Measurements from ENCODE around the gene CYFIP2. TPM values are rescaled to one million over a fixed set of nuclear protein-coding genes. Genes with fewer than 3 reads are reported as not detected.

Gene CYFIP2
- total and polyA plus RNA-seq, 2 of the 8 experiments (the other 6 are each of a cell fraction or from before 2014, with no cell fraction given) = 45.1 to 80.6 TPM

GRCh38 chr5:157384971-157385709 is 119.2 kb downstream of the CYFIP2 start:
- Histone ChIP-seq H3K18ac (ENCODE audit: extremely low read depth, low read length) (no peak overlapping the region), H3K27me3 (replicated peaks in 1 of 4; ENCODE audit: control insufficient read depth in 3 of 4, extremely low read depth in 1 of 4, insufficient read depth in 3 of 4, low read length in 3 of 4) (no peaks in the 10 kb centered on the region), H2BK5ac (ENCODE audit: low read depth, low read length) (no peak overlapping the region), H3K56ac (replicated peaks; ENCODE audit: insufficient read length, low read depth, low read length) (no peak overlapping the region), H2AFZ (ENCODE audit: low read length) (no peak overlapping the region), H3K27ac (ENCODE audit: low read depth, low read length) (no peak overlapping the region), H2BK20ac (ENCODE audit: low read length) (no peak overlapping the region), H3K79me1 (ENCODE audit: low read depth, low read length) (no peaks in the 10 kb centered on the region), H3K14ac (ENCODE audit: insufficient read length) (no peak overlapping the region), H3K79me2 (ENCODE audit: control insufficient read depth in 1 of 2, insufficient read depth in 2 of 2, low read length in 2 of 2) (no peaks in the 10 kb centered on the region), H3K4me2 (ENCODE audit: insufficient read depth in 1 of 2, low read depth in 2 of 2, low read length in 2 of 2) (no peak overlapping the region), H3K9ac (replicated peaks in 1 of 4; ENCODE audit: extremely low read depth in 1 of 4, low read depth in 3 of 4, low read length in 3 of 4) (no peak overlapping the region), H3K4me3 (ENCODE audit: extremely low read depth in 1 of 4, insufficient read depth in 2 of 4, low read depth in 3 of 4, low read length in 4 of 4) (no peak overlapping the region), H4K91ac (replicated peaks; ENCODE audit: insufficient read length, low read length) (no peak overlapping the region), H2BK120ac (replicated peaks; ENCODE audit: low read depth, low read length) (no peak overlapping the region), H3K36me3 (ENCODE audit: control insufficient read depth in 2 of 4, insufficient read depth in 4 of 4, low read length in 3 of 4) (peaks cover 0 to 4% (median 2%) of the 10 kb centered on the region in 4 experiments; a peak in 2 of 8 replicates), H4K5ac (ENCODE audit: insufficient read length, low read depth, low read length) (no peak overlapping the region), H3K9me3 (ENCODE audit: insufficient read depth in 2 of 2, low read depth in 1 of 2, low read length in 1 of 2) (no peaks in the 10 kb centered on the region), H3K4ac (replicated peaks; ENCODE audit: insufficient read length, low read depth, low read length) (no peak overlapping the region), H4K20me1 (replicated peaks in 1 of 2; ENCODE audit: control insufficient read depth in 1 of 2, insufficient read depth in 2 of 2, low read length in 2 of 2) (no peaks in the 10 kb centered on the region), H2BK12ac (ENCODE audit: low read depth, low read length) (no peak overlapping the region), H2BK15ac (ENCODE audit: low read length) (no peak overlapping the region), H2AK5ac (ENCODE audit: low read depth, low read length) (no peak overlapping the region), H3K4me1 (replicated peaks in 1 of 4; ENCODE audit: control insufficient read depth in 3 of 4, insufficient read depth in 4 of 4, low read length in 3 of 4) (peaks cover 0 to 8% (median 0%) of the 10 kb centered on the region in 4 experiments; a peak in 2 of 7 replicates), H3K23me2 (ENCODE audit: low read depth, low read length) (0 out of 2 replicates have a peak, but pooled peaks cover 1% of the 10 kb centered on the region), H4K8ac (ENCODE audit: extremely low read depth, insufficient read depth, low read length) (no peak overlapping the region), H3K23ac (ENCODE audit: insufficient read length) (no peak overlapping the region)
- DNase-seq (ENCODE audit: low read depth in 1 of 2, low spot score in 2 of 2) (peak in 1 of 2 experiments; percentile 51), FAIRE-seq (no peak)
- no peak for TF ChIP-seq CBX5 (IDR thresholded peaks at IDR 0.05; ENCODE audit: low read depth, low read length)
- TF ChIP-seq SRF (IDR thresholded peaks at IDR 0.05; ENCODE audit: low read depth, low read length) = peak; percentile 47; the same call in 1 of the 2 replicates
- TF ChIP-seq USF2 (IDR thresholded peaks at IDR 0.05; ENCODE audit: low read length) = no peak
- WGBS, 2 experiments (ENCODE audit: extremely low coverage in 1 of 2, insufficient coverage in 1 of 2, insufficient read length in 1 of 2, insufficient replicate concordance in 2 of 2, low coverage in 1 of 2, low lambda C conversion rate in 2 of 2, missing lambda C conversion rate in 1 of 2) = 84% methylated on average over 4 of the region's 4 CpGs; no CpG with 5 or more reads in 1 of the 2 experiments
- CTCF ChIA-PET (ENCODE audit: partially characterized antibody) = interaction anchor here (0.7 to 1.6 kb wide), 5 partner anchors 14 to 361 kb away, joined by 3 to 6 read pairs (median 3); no protein-coding TSS in a partner anchor
- POLR2A ChIA-PET (ENCODE audit: partially characterized antibody) = no interaction called here

All from H1 (cell line).